Activated CD4-positive, alpha-beta T cell treated with anti-CD3 and anti-CD28 coated beads, Interleukin-2, amount 50 U/mL, for 4 hours (primary cell): ENCODE results near the gene CCDC61.

Experiments
- DNase-seq, 2 experiments: peaks; one replicate each; pipeline ENCODE4 v3.0.0-alpha.2; 2020

CCDC61 gene

DNA sequence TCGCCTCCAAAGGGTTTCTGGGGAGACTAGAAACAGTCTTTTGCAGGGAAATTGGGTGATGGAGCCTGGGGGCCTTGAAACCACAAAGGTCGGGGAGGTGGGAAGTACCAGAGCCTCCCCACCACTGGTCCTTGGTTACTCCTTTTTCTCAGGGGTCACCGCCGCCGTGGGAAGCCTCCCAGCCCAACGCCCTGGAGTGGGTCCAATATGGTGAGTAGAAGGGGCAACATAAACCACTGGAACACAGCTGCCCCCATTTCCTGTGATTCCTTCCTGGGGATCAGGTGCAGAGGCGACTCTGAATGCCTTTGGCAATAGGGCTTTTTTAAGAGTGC, 21.8 kb downstream of the CCDC61 start:
- no peak for DNase-seq

DNA sequence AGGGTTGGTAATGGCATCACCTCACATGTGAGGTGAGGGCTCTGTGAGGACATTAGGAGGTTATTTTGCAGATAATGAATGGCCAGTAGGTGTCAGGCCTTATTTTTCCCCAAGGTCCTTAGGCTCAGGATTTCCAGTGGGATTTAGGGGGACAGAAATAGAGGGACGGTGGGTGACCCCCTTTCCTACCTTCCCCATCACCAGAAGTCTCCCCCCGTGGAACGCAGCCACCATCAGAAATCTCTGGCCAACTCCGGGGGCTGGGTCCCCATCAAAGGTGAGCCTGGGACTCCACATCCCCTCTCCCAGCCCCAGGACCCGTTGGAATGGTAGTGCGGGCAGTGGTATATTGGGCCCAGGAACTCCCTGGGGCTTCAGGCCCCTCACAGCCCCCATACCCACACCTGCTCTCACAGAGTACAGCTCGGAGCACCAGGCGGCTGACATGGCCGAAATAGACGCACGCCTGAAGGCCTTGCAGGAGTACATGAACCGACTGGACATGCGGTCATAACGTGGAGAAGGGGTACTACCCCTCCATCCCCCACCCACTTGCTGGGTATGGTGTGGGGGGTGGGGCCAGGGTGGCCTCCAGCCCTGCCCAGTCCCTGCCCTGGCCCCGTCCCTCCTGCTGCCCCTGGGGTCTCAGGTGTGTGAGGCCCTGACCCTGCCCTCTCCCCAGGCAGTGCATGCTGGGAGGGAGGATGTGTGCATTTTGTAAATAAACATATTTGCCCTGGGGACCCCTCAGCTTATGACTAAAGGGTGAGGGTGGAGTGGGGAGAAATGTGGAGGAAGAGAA, 22.8 kb downstream of the CCDC61 start:
- no peak for DNase-seq

- DNase-seq = no peak
Observed at GRCh38 chr19:46018729-46019251, 23.5 kb downstream of the CCDC61 start.

DNA sequence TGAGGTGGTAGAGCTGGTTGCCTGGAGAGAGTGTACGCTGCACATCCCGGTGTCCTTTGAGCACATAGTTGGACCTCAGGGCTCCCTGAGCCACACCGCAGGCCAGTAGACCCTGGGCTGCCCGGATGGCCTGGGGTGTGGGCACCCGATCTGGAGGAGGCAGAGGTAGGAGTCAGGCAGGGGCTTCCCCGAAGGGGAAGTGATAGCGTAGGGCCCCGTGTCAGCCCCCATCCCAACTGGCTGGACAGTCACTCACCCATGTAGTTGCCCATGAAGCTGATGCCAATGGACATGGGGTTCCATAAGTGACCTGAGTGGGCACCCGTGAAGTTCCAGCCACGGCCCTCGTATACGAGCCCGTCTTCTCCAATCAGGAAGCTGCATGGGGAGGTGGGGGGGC, 24.0 kb downstream of the CCDC61 start:
- no peak for DNase-seq

- no peak for DNase-seq
Observed at GRCh38 chr19:46020819-46021125, 25.5 kb downstream of the CCDC61 start.

GRCh38 chr19:46021531-46022041, 26.3 kb downstream of the CCDC61 start:
- DNase-seq = no peak

GRCh38 chr19:46022061-46022430, 26.8 kb downstream of the CCDC61 start:
- DNase-seq = no peak

DNA sequence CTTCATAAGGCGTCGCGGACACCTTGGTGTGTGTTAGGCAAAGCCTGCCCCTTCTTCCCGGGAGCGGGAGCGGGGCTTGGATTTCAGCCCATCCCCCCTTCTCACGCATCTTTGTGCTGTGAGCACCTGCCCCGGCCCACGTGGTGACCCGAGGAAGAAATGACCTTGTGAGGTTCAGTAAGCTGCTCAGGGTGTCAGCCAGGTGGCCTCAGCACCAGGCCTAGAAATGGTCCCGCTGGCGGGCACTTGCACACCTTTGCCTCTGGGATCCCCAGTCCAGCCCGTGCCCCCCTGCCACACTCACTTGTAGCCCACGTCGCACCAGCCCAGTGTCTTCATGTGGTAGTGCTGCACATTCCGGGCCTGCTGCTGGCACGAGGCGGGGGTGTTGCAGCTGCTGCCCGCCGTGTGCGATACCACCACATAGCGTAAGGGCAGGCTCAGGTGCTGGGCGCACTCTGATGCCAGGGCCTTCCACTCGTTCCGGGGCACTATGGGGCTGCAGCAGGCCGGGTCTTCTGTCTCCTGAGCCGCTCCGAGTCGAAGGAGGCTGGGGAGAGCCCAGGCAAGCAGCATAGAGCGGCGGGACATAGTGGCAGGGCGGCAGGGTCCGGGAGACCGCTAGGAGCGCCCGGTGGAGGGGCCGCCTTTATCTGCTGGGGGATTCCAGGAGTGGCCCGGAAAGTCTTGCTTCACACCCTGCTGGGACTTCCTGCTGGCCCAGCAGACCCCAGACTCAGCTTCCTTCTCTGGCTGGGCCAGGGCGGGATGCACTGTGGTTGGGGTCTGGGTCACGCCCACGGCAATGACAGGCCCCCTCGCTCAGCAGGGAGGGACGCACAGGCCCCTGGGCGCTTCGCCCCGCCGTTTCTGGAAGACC, 27.4 kb downstream of the CCDC61 start, which contains the start of gene PGLYRP1:
Gene PGLYRP1 (minus strand): TSS at position 623 of the 880 bp plus-strand sequence. CDS start 32 bp downstream, at position 591.
- DNase-seq = no peak

GRCh38 chr19:46023311-46023779, 28.1 kb downstream of the CCDC61 start:
- DNase-seq = no peak

GRCh38 chr19:46025835-46026234, 30.6 kb downstream of the CCDC61 start:
- DNase-seq = no peak

GRCh38 chr19:46030812-46031550, 35.7 kb downstream of the CCDC61 start:
- DNase-seq = no peak

- no peak for DNase-seq
Observed at GRCh38 chr19:46031781-46032596, 36.7 kb downstream of the CCDC61 start.

GRCh38 chr19:46032597-46033025, 37.3 kb downstream of the CCDC61 start:
- no peak for DNase-seq

DNA sequence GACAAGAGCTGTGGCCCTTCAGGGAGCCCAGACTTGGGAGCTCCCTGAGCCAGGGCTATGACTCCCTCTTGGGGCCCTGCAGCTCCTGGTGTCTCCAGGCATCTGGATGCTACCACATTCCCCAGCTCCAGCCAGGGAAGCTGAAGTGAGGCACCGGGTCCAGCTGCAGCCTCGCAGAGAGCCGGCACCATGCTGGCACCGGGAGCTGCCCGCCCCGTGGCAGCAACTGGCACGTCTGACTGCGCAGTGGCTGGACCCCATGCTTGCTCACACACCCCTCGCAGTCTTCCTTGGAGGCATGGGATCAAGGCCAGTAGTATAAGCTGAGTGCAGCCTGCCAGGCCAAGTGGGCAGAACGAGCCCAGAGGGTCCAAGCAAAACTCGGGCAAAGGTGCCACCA, 38.1 kb downstream of the CCDC61 start:
- no peak for DNase-seq

DNA sequence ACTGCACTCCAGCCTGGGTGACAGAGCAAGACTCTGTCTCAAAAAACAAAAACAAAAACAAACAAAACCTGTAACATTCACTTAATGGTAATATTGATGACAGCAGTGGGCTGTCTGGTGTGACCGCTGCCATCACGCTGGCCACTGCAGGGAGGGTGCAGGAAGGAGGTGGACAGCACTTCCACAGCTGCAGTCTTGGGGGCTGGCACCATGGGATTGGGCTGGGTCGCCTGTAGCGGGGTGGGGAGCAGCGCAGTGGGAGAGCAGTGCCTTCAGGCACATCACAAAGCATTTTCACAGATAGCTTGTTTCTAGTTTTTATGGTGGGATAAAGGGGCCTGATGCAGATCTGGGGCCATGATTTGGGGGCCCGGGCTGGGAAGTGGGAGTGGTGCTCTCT, 40.3 kb downstream of the CCDC61 start:
- DNase-seq = no peak

- DNase-seq = no peak
Observed at GRCh38 chr19:46035986-46036743, 40.9 kb downstream of the CCDC61 start.

GRCh38 chr19:46036744-46037128, 41.5 kb downstream of the CCDC61 start:
- no peak for DNase-seq

GRCh38 chr19:46040125-46040524, 44.9 kb downstream of the CCDC61 start:
- DNase-seq = no peak

- no peak for DNase-seq
Observed at GRCh38 chr19:46040952-46041500, 45.8 kb downstream of the CCDC61 start, which contains the start of gene IGFL4. Gene IGFL4 (minus strand): TSS chr19:46041002. CDS start chr19:46040962, 40 bp downstream.

DNA sequence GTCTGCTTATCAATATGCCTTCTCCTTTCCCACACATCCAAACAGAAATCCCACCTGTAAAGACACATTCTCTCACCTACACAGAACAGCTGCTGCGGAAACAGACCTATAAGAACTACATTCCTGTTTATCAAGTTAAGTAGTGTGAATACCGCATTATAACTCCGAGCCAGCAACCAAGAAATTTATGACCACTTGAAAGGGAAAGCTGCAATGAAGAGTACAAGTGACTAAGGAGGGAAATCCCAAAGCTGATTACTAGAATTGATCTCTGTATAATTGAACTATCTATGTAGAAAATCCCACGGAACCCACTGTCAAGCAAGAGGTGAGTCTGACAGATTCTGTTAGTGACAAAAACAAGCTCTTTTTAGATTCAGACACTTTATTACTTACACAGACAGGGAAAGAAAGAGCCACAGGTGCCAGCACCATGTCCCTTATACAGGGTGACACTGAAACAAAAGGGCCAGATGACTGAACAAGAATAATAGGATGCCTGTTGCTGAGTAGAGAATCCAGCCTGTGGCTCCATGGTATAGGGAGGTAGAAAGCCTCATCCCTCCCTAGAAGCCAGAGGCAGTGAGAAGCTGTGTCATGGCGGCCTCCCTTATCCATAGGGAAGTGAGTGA, 47.1 kb downstream of the CCDC61 start:
- no peak for DNase-seq
